ENCODE measurements around the gene MED25. TPM values are rescaled to one million over a fixed set of nuclear protein-coding genes. Genes with fewer than 3 reads are reported as not detected.
A peak's percentile ranks its signal among the peaks of the same experiment; 100 is the strongest.

MED25 gene
- total and polyA plus RNA-seq, 9 of the 15 experiments (the other 6 are each of a cell fraction or from before 2014, with no cell fraction given): 4.1 to 93.9 (median 19.3) TPM

DNA sequence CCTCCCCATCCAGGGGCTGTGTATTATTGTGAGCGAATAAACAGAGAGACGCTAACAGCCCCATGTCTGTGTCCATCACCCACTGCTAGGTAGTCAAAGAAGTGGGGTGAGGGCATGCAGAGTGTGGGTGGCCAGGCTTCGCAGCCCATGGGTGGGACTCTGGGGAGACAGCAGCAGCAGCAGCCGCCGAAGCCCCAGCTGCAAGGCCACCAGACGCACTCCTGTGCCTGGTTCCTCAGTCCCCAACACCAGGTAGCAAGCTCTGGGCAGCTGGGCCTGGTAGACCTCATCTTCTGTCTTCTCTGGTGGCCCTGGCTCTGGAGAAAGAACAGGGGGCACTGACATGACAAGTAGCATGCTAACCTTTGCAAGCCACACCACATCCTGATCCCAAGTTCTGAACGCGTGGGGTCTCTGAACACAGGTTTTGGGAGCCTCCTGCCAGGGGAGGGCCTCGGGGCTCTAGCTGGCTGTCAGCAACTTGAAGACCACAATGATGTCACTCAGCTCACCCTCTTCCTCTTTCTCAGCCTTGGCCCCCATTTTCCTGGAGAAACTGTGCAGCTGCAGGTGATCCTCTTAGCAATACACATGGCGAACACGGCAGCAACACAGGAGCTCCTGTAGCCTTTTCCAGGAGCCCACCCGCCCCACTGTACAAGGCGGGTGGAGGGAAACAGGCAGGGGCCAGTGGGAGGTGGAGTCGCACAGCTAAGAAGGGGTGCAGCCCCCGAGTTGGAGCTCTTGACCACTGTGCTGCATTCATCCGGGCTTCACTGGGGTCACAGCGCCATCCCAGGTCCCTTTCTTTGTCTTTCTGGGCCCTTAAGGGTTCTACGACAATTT lies 10.8 kb upstream of the MED25 start:
- CTCF ChIA-PET (ENCODE audit: low intra/inter-chr PET ratio): no interaction called here
- FAIRE-seq: no peak
- intact Hi-C loops (cut with micrococcal nuclease): loop anchor here (5.0 kb wide), 1 partner anchor 40 kb away; the partner anchor contains the start of gene AP2A1
- TF ChIP-seq ZSCAN32 (CRISPR knock-in tag; IDR thresholded peaks at IDR 0.05) (no peak), SPI1 (IDR thresholded peaks at IDR 0.05; ENCODE audit: borderline replicate concordance, low read depth, low read length) (peak; percentile 94), BRD9 (IDR thresholded peaks at IDR 0.05; ENCODE audit: low read depth, partially characterized antibody) (no peak), HOXB6 (CRISPR knock-in tag; IDR thresholded peaks at IDR 0.05; ENCODE audit: borderline replicate concordance) (no peak), CSDE1 (IDR thresholded peaks at IDR 0.05) (no peak), POLR2AphosphoS5 (IDR thresholded peaks at IDR 0.05; ENCODE audit: control insufficient read depth, insufficient read depth, low read depth, low read length) (no peak), NEUROD1 (IDR thresholded peaks at IDR 0.05; ENCODE audit: borderline replicate concordance, low read depth, low read length, partially characterized antibody) (no peak), TRIM28 (IDR thresholded peaks at IDR 0.05) (no peak), ZNF311 (CRISPR knock-in tag; IDR thresholded peaks at IDR 0.05) (no peak), KAT8 (IDR thresholded peaks at IDR 0.05; ENCODE audit: low read depth) (no peak), ZNF140 (CRISPR knock-in tag; IDR thresholded peaks at IDR 0.05) (no peak), SRF (CRISPR knock-in tag; IDR thresholded peaks at IDR 0.05) (no peak), TCF7L2 (IDR thresholded peaks at IDR 0.05; ENCODE audit: low read depth, low read length) (no peak)
- TF ChIP-seq, protein P1, sequence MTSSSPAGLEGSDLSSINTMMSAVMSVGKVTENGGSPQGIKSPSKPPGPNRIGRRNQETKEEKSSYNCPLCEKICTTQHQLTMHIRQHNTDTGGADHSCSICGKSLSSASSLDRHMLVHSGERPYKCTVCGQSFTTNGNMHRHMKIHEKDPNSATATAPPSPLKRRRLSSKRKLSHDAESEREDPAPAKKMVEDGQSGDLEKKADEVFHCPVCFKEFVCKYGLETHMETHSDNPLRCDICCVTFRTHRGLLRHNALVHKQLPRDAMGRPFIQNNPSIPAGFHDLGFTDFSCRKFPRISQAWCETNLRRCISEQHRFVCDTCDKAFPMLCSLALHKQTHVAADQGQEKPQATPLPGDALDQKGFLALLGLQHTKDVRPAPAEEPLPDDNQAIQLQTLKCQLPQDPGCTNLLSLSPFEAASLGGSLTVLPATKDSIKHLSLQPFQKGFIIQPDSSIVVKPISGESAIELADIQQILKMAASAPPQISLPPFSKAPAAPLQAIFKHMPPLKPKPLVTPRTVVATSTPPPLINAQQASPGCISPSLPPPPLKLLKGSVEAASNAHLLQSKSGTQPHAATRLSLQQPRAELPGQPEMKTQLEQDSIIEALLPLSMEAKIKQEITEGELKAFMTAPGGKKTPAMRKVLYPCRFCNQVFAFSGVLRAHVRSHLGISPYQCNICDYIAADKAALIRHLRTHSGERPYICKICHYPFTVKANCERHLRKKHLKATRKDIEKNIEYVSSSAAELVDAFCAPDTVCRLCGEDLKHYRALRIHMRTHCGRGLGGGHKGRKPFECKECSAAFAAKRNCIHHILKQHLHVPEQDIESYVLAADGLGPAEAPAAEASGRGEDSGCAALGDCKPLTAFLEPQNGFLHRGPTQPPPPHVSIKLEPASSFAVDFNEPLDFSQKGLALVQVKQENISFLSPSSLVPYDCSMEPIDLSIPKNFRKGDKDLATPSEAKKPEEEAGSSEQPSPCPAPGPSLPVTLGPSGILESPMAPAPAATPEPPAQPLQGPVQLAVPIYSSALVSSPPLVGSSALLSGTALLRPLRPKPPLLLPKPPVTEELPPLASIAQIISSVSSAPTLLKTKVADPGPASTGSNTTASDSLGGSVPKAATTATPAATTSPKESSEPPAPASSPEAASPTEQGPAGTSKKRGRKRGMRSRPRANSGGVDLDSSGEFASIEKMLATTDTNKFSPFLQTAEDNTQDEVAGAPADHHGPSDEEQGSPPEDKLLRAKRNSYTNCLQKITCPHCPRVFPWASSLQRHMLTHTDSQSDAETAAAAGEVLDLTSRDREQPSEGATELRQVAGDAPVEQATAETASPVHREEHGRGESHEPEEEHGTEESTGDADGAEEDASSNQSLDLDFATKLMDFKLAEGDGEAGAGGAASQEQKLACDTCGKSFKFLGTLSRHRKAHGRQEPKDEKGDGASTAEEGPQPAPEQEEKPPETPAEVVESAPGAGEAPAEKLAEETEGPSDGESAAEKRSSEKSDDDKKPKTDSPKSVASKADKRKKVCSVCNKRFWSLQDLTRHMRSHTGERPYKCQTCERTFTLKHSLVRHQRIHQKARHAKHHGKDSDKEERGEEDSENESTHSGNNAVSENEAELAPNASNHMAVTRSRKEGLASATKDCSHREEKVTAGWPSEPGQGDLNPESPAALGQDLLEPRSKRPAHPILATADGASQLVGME (CRISPR knock-in tag; IDR thresholded peaks at IDR 0.05): no peak
- TF ChIP-seq, protein P2, sequence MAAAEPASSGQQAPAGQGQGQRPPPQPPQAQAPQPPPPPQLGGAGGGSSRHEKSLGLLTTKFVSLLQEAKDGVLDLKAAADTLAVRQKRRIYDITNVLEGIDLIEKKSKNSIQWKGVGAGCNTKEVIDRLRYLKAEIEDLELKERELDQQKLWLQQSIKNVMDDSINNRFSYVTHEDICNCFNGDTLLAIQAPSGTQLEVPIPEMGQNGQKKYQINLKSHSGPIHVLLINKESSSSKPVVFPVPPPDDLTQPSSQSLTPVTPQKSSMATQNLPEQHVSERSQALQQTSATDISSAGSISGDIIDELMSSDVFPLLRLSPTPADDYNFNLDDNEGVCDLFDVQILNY (CRISPR knock-in tag; IDR thresholded peaks at IDR 0.05): 0 out of 2 replicates have a peak, but pooled peaks have one; percentile 12

More for the DNA sequence above, 10.8 kb upstream of the MED25 start:
- ATAC-seq (no peak), DNase-seq (ENCODE audit: extremely low read depth in 1 of 4, low spot score in 3 of 4) (no peak)
- Histone ChIP-seq H3K9me1 (ENCODE audit: control insufficient read depth, insufficient read depth, low read length) (no peaks in the 10 kb centered on the region), H3K4me2 (ENCODE audit: insufficient read depth, low read length) (no peak overlapping the region), H3K36me3 (ENCODE audit: control insufficient read depth, insufficient read depth, low read length) (peaks cover 57% of the 10 kb centered on the region), H3K4me1 (replicated peaks in 1 of 2; ENCODE audit: control insufficient read depth in 2 of 2, insufficient read depth in 2 of 2, low read length in 2 of 2) (peaks cover 25 to 58% of the 10 kb centered on the region in 2 experiments), H3K27ac (ENCODE audit: extremely low read depth, low read depth, low read length) (peak overlapping the region; percentile 10; the same call in 1 of the 3 replicates), H3K4me3 (no peak overlapping the region), H3K9me3 (replicated peaks; ENCODE audit: control insufficient read depth, insufficient read depth, low read depth, low read length) (no peaks in the 10 kb centered on the region), H3K27me3 (ENCODE audit: control insufficient read depth in 2 of 2, insufficient read depth in 2 of 2, low read length in 2 of 2) (no peaks in the 10 kb centered on the region), H2AFZ (ENCODE audit: low read depth, low read length) (no peak overlapping the region), H3K9ac (ENCODE audit: insufficient read depth in 1 of 2, low read depth in 2 of 2, low read length in 2 of 2) (peak overlapping the region in 1 of 2 experiments; percentile 84; a peak in 2 of 4 replicates), H3K79me2 (ENCODE audit: control insufficient read depth, insufficient read depth, low read length) (no peaks in the 10 kb centered on the region), H4K20me1 (replicated peaks; ENCODE audit: control insufficient read depth, insufficient read depth, low read length) (peaks cover 5% of the 10 kb centered on the region)
- no TSS peak for BruUV-seq (replicated peaks)
- whole genome bisulfite sequencing (ENCODE audit: insufficient coverage, low coverage, missing lambda C conversion rate): 75% methylated on average over 18 of the region's 18 CpGs
- POLR2A ChIA-PET: interaction anchor here (0.6 to 1.2 kb wide), 3 partner anchors 21 to 131 kb away, joined by 3 read pairs; partner anchors contain the start of gene PTOV1
- in situ Hi-C loops (cut with MboI): no loop called here

Data from K562 (cell line).